ENCODE results near the gene RAPGEF4.

The RAPGEF4 gene

GRCh38 chr2:172997031-172997430, 261.4 kb downstream of the RAPGEF4 start:
- H3K36me3 ChIP-seq (ENCODE audit: control insufficient read depth in 5 of 5, insufficient read depth in 5 of 5, low read length in 5 of 5) = peaks cover 0 to 4% (median 0%) of the 10 kb centered on the region in 5 donors
- no peaks in the 10 kb centered on the region for H3K9me3 ChIP-seq (ENCODE audit: control insufficient read depth in 5 of 5, low read length in 5 of 5)
- H3K4me3 ChIP-seq (ENCODE audit: low read depth in 1 of 5, low read length in 5 of 5) = no peak overlapping the region
- no peaks in the 10 kb centered on the region for H3K27me3 ChIP-seq (ENCODE audit: control insufficient read depth in 5 of 5, insufficient read depth in 4 of 5, low read length in 5 of 5)
- H3K4me1 ChIP-seq (ENCODE audit: control insufficient read depth in 5 of 5, insufficient read depth in 5 of 5, low read length in 5 of 5) = peaks cover 4 to 20% (median 12%) of the 10 kb centered on the region in 5 donors
- no peak overlapping the region for H3K27ac ChIP-seq (ENCODE audit: low read depth, low read length)
- H3K9ac ChIP-seq (ENCODE audit: low read length in 5 of 5) = no peak overlapping the region

GRCh38 chr2:172998547-172999272, 263.1 kb downstream of the RAPGEF4 start:
- no peak overlapping the region for H3K9ac ChIP-seq (ENCODE audit: low read length in 5 of 5)
- H3K27ac ChIP-seq (ENCODE audit: low read depth, low read length) = no peak overlapping the region
- H3K36me3 ChIP-seq (ENCODE audit: control insufficient read depth in 5 of 5, insufficient read depth in 5 of 5, low read length in 5 of 5) = peaks cover 0 to 6% (median 0%) of the 10 kb centered on the region in 5 donors
- H3K4me3 ChIP-seq (ENCODE audit: low read depth in 1 of 5, low read length in 5 of 5) = no peak overlapping the region
- H3K9me3 ChIP-seq (ENCODE audit: control insufficient read depth in 5 of 5, low read length in 5 of 5) = no peaks in the 10 kb centered on the region
- H3K4me1 ChIP-seq (ENCODE audit: control insufficient read depth in 5 of 5, insufficient read depth in 5 of 5, low read length in 5 of 5) = peaks cover 4 to 20% (median 12%) of the 10 kb centered on the region in 5 donors
- no peaks in the 10 kb centered on the region for H3K27me3 ChIP-seq (ENCODE audit: control insufficient read depth in 5 of 5, insufficient read depth in 4 of 5, low read length in 5 of 5)

GRCh38 chr2:172999641-173000386, 264.2 kb downstream of the RAPGEF4 start:
- Histone ChIP-seq H3K36me3 (ENCODE audit: control insufficient read depth in 5 of 5, insufficient read depth in 5 of 5, low read length in 5 of 5) (peaks cover 0 to 6% (median 0%) of the 10 kb centered on the region in 5 donors), H3K27me3 (ENCODE audit: control insufficient read depth in 5 of 5, insufficient read depth in 4 of 5, low read length in 5 of 5) (no peaks in the 10 kb centered on the region), H3K27ac (ENCODE audit: low read depth, low read length) (no peak overlapping the region), H3K4me3 (ENCODE audit: low read depth in 1 of 5, low read length in 5 of 5) (no peak overlapping the region), H3K9ac (ENCODE audit: low read length in 5 of 5) (no peak overlapping the region), H3K9me3 (ENCODE audit: control insufficient read depth in 5 of 5, low read length in 5 of 5) (no peaks in the 10 kb centered on the region), H3K4me1 (ENCODE audit: control insufficient read depth in 5 of 5, insufficient read depth in 5 of 5, low read length in 5 of 5) (peaks cover 4 to 20% (median 12%) of the 10 kb centered on the region in 5 donors)

GRCh38 chr2:173001664-173002604, 266.3 kb downstream of the RAPGEF4 start:
- H3K27ac ChIP-seq (ENCODE audit: low read depth, low read length) = no peak overlapping the region

GRCh38 chr2:173002751-173003541, 267.3 kb downstream of the RAPGEF4 start:
- H3K9ac ChIP-seq (ENCODE audit: low read length in 5 of 5) = no peak overlapping the region
- peaks cover 0 to 3% (median 0%) of the 10 kb centered on the region in 5 donors for H3K36me3 ChIP-seq (ENCODE audit: control insufficient read depth in 5 of 5, insufficient read depth in 5 of 5, low read length in 5 of 5)
- no peaks in the 10 kb centered on the region for H3K4me1 ChIP-seq (ENCODE audit: control insufficient read depth in 5 of 5, insufficient read depth in 5 of 5, low read length in 5 of 5)
- no peak overlapping the region for H3K4me3 ChIP-seq (ENCODE audit: low read depth in 1 of 5, low read length in 5 of 5)
- H3K27me3 ChIP-seq (ENCODE audit: control insufficient read depth in 5 of 5, insufficient read depth in 4 of 5, low read length in 5 of 5) = no peaks in the 10 kb centered on the region
- no peaks in the 10 kb centered on the region for H3K9me3 ChIP-seq (ENCODE audit: control insufficient read depth in 5 of 5, low read length in 5 of 5)
- no peak overlapping the region for H3K27ac ChIP-seq (ENCODE audit: low read depth, low read length)

More at GRCh38 chr2:173001664-173002604, 266.3 kb downstream of the RAPGEF4 start:
- H3K4me3 ChIP-seq (ENCODE audit: low read depth in 1 of 5, low read length in 5 of 5) = no peak overlapping the region
- H3K4me1 ChIP-seq (ENCODE audit: control insufficient read depth in 5 of 5, insufficient read depth in 5 of 5, low read length in 5 of 5) = no peaks in the 10 kb centered on the region
- no peak overlapping the region for H3K9ac ChIP-seq (ENCODE audit: low read length in 5 of 5)
- H3K9me3 ChIP-seq (ENCODE audit: control insufficient read depth in 5 of 5, low read length in 5 of 5) = no peaks in the 10 kb centered on the region
- H3K36me3 ChIP-seq (ENCODE audit: control insufficient read depth in 5 of 5, insufficient read depth in 5 of 5, low read length in 5 of 5) = peaks cover 0 to 3% (median 0%) of the 10 kb centered on the region in 5 donors
- H3K27me3 ChIP-seq (ENCODE audit: control insufficient read depth in 5 of 5, insufficient read depth in 4 of 5, low read length in 5 of 5) = no peaks in the 10 kb centered on the region

- H3K4me1 ChIP-seq (ENCODE audit: control insufficient read depth in 5 of 5, insufficient read depth in 5 of 5, low read length in 5 of 5) = peaks cover 0 to 18% (median 9%) of the 10 kb centered on the region in 5 donors
- no peaks in the 10 kb centered on the region for H3K36me3 ChIP-seq (ENCODE audit: control insufficient read depth in 5 of 5, insufficient read depth in 5 of 5, low read length in 5 of 5)
- no peak overlapping the region for H3K27ac ChIP-seq (ENCODE audit: low read depth, low read length)
- H3K4me3 ChIP-seq (ENCODE audit: low read depth in 1 of 5, low read length in 5 of 5) = no peak overlapping the region
- no peaks in the 10 kb centered on the region for H3K27me3 ChIP-seq (ENCODE audit: control insufficient read depth in 5 of 5, insufficient read depth in 4 of 5, low read length in 5 of 5)
- no peak overlapping the region for H3K9ac ChIP-seq (ENCODE audit: low read length in 5 of 5)
- H3K9me3 ChIP-seq (ENCODE audit: control insufficient read depth in 5 of 5, low read length in 5 of 5) = no peaks in the 10 kb centered on the region
These were observed 273.1 kb downstream of the RAPGEF4 start for GRCh38 chr2:173008786-173009185.

- Histone ChIP-seq H3K4me1 (ENCODE audit: control insufficient read depth in 5 of 5, insufficient read depth in 5 of 5, low read length in 5 of 5) (peaks cover 0 to 26% (median 16%) of the 10 kb centered on the region in 5 donors), H3K36me3 (ENCODE audit: control insufficient read depth in 5 of 5, insufficient read depth in 5 of 5, low read length in 5 of 5) (no peaks in the 10 kb centered on the region), H3K4me3 (ENCODE audit: low read depth in 1 of 5, low read length in 5 of 5) (no peak overlapping the region), H3K9ac (ENCODE audit: low read length in 5 of 5) (no peak overlapping the region), H3K27ac (ENCODE audit: low read depth, low read length) (no peak overlapping the region), H3K27me3 (ENCODE audit: control insufficient read depth in 5 of 5, insufficient read depth in 4 of 5, low read length in 5 of 5) (no peaks in the 10 kb centered on the region), H3K9me3 (ENCODE audit: control insufficient read depth in 5 of 5, low read length in 5 of 5) (no peaks in the 10 kb centered on the region)
These were observed 274.6 kb downstream of the RAPGEF4 start for GRCh38 chr2:173010233-173010632.

GRCh38 chr2:173016451-173016850, 280.8 kb downstream of the RAPGEF4 start:
- no peaks in the 10 kb centered on the region for H3K27me3 ChIP-seq (ENCODE audit: control insufficient read depth in 5 of 5, insufficient read depth in 4 of 5, low read length in 5 of 5)
- no peak overlapping the region for H3K4me3 ChIP-seq (ENCODE audit: low read depth in 1 of 5, low read length in 5 of 5)
- H3K36me3 ChIP-seq (ENCODE audit: control insufficient read depth in 5 of 5, insufficient read depth in 5 of 5, low read length in 5 of 5) = no peaks in the 10 kb centered on the region
- H3K27ac ChIP-seq (ENCODE audit: low read depth, low read length) = no peak overlapping the region
- H3K9ac ChIP-seq (ENCODE audit: low read length in 5 of 5) = no peak overlapping the region
- no peaks in the 10 kb centered on the region for H3K9me3 ChIP-seq (ENCODE audit: control insufficient read depth in 5 of 5, low read length in 5 of 5)
- H3K4me1 ChIP-seq (ENCODE audit: control insufficient read depth in 5 of 5, insufficient read depth in 5 of 5, low read length in 5 of 5) = peaks cover 0 to 26% (median 17%) of the 10 kb centered on the region in 5 donors
